ENCODE results near the gene DNASE1L1.

Gene DNASE1L1

DNA sequence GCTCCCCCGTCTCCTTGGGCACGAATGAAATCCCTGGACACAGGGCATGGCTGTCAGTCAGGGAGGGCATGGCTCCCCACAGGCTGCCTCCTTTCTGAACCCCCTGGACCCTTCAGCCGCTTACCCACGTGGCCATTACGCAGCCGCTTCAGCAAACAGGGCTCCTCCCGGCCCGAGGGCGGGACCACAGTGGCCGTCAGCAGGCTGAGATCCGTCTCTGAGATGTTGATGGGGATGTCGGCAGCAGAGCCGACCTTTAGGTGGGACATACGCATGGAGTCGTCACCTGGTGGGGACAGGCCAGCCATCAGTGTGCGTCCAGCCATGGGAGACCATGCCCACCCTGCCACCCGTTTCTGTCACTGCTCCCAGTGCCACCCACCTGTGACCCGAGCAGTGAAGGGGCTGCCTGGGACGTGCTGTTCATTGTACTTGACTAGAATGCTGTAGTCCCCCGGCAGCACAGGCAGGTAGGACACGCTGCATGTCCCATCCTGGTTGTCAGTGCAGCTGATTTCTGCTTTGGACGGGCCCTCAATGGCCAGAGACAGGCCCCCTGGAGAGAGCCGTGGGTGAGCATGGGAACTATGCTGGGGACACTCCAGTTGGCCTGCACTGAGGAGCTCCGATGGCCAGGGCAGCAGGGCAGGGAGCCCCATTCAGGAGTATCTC is 55.7 kb downstream of the DNASE1L1 start:
- DNase-seq (ENCODE audit: low read depth in 1 of 2, low spot score in 1 of 2), result no peak

- DNase-seq (ENCODE audit: low read depth in 1 of 2, low spot score in 1 of 2), result no peak
Measured at GRCh38 chrX:154352466-154352865, 56.6 kb downstream of the DNASE1L1 start.

- no peak for DNase-seq (ENCODE audit: low read depth in 1 of 2, low spot score in 1 of 2)
Measured at GRCh38 chrX:154352012-154352401, 57.0 kb downstream of the DNASE1L1 start.
